GM23248 (cell line): ENCODE data around the gene ANKRD1.

Experiments
- EZH2 ChIP-seq: fragments of 200-600 bp; sonication (generic); IDR thresholded peaks from 2 replicates; pipeline ENCODE4 v1.6.1; 2018; ENCODE audit warnings: antibody characterized with exemption, mild to moderate bottlenecking; ENCODE audit not compliant: insufficient read depth, poor library complexity, severe bottlenecking
- EZH2phosphoT487 ChIP-seq: fragments of 200-600 bp; sonication (generic); IDR thresholded peaks from 2 replicates; pipeline ENCODE4 v1.6.1; 2018; ENCODE audit warnings: antibody characterized with exemption, moderate library complexity, mild to moderate bottlenecking, low read depth; ENCODE audit not compliant: insufficient read depth

GRCh38 chr10:90929179-90929578 lies 8.3 kb upstream of the ANKRD1 start:
- TF ChIP-seq EZH2 (no peak), EZH2phosphoT487 (no peak)
